Heart left ventricle (tissue), 13 donors: ENCODE data around the gene FXR2.

Experiments
- POLR2A ChIP-seq, 2 donors: fragments of 450-650 bp; IDR thresholded peaks; one replicate each; pipeline ENCODE4 v1.6.1; 2017; ENCODE audit warnings: antibody characterized with exemption in 2 of 2, mild to moderate bottlenecking in 2 of 2, moderate library complexity in 2 of 2
- TF ChIP-seq, protein P1 (sequence below), 12 donors: fragments of 200-600 bp; sonication (generic) in 4 of 12; IDR thresholded peaks; one replicate each; pipeline versions ENCODE4 v1.5.0 to v1.8.0; 2018 to 2022; ENCODE audit warnings: antibody characterized with exemption in 12 of 12, mild to moderate bottlenecking in 5 of 12
- donor health status: ischemic (EF 13 %, LVEDD 7.1; RV severe dilation, severe dysfunction).
- donor health status: DM: no; HTN: yes; CAD: no.
- donor health status: DM: no; HTN: no; CAD: no.
- donor health status: ischemic (EF 25% LVEDD 6.9; RV normal size, moderate dysfunction).
- donor health status: ischemic (EF 25% LVEDD 5.7; RV mildly dilated, moderate dysfunction).
- donor health status: ischemic (EF 35%, LVEDD 5.7; RV mildly dilated, moderate dysfunction).
- donor health status: nonischemic (EF 11% LVEDD 7.7; RV severe dilation, severe dysfunction).
- donor health status: DM: yes; HTN: yes; CAD: no.
- donor health status: PGD.
- donor health status: ischemic (EF 29% LVEDD 5.4; RV normal size, mild dysfunction).
- donor health status: nonischemic (EF 23%, LVEDD 6.1; RV moderate dilation, normal function).

DNA sequence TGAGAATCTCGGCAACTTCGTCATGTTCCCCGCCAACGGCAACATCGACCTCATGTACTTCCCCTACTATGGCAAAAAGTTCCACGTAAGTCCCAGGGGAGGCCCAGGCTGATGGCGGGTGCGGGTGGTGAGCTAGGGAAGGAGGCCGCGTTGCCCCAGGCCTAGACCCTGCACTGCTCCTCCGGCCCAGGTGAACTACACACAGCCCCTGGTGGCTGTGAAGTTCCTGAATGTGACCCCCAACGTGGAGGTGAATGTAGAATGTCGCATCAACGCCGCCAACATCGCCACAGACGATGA lies 40.8 kb upstream of the FXR2 start:
- TF ChIP-seq, protein P1, sequence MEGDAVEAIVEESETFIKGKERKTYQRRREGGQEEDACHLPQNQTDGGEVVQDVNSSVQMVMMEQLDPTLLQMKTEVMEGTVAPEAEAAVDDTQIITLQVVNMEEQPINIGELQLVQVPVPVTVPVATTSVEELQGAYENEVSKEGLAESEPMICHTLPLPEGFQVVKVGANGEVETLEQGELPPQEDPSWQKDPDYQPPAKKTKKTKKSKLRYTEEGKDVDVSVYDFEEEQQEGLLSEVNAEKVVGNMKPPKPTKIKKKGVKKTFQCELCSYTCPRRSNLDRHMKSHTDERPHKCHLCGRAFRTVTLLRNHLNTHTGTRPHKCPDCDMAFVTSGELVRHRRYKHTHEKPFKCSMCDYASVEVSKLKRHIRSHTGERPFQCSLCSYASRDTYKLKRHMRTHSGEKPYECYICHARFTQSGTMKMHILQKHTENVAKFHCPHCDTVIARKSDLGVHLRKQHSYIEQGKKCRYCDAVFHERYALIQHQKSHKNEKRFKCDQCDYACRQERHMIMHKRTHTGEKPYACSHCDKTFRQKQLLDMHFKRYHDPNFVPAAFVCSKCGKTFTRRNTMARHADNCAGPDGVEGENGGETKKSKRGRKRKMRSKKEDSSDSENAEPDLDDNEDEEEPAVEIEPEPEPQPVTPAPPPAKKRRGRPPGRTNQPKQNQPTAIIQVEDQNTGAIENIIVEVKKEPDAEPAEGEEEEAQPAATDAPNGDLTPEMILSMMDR (IDR thresholded peaks at IDR 0.05) = no peak
- TF ChIP-seq POLR2A (IDR thresholded peaks at IDR 0.05) = no peak
